Stimulated activated naive CD4-positive, alpha-beta T cell (primary cell): ENCODE results near the gene WNT6.
A peak's percentile ranks its signal among the peaks of the same experiment; 100 is the strongest.

Source experiments
- DNase-seq, 6 experiments: peaks; one replicate each; lab custom pipeline; 2025; lab: John Stamatoyannopoulos, UW

WNT6 gene

GRCh38 chr2:218877891-218878290 lies 18.3 kb downstream of the WNT6 start:
- DNase-seq, result no peak

GRCh38 chr2:218878486-218878885 lies 18.9 kb downstream of the WNT6 start:
- no peak for DNase-seq

GRCh38 chr2:218878926-218879761 lies 19.5 kb downstream of the WNT6 start:
- DNase-seq, result no peak

- DNase-seq, result peak in 1 of 6 experiments; percentile 50
These were observed 20.1 kb downstream of the WNT6 start for GRCh38 chr2:218879776-218880101.

- DNase-seq, result peak; percentile 73 to 86 (median 78)
These were observed 20.7 kb downstream of the WNT6 start, which contains the start of gene WNT10A for GRCh38 chr2:218880102-218880858. TSS of gene WNT10A (plus strand) at chr2:218880852. CDS start at chr2:218880996, 144 bp downstream.

- no peak for DNase-seq
These were observed 21.4 kb downstream of the WNT6 start for GRCh38 chr2:218880859-218881594.

GRCh38 chr2:218881744-218882460 lies 22.3 kb downstream of the WNT6 start:
- no peak for DNase-seq

- no peak for DNase-seq
These were observed 22.8 kb downstream of the WNT6 start for GRCh38 chr2:218882461-218882816.

GRCh38 chr2:218882866-218883366 lies 23.3 kb downstream of the WNT6 start:
- DNase-seq, result no peak

- DNase-seq, result peak in 3 of 6 experiments; percentile 15 to 50 (median 16)
These were observed 24.2 kb downstream of the WNT6 start for GRCh38 chr2:218883491-218884490.

- no peak for DNase-seq
These were observed 24.9 kb downstream of the WNT6 start for GRCh38 chr2:218884519-218884918.

GRCh38 chr2:218885981-218886947 lies 26.7 kb downstream of the WNT6 start:
- no peak for DNase-seq

- no peak for DNase-seq
These were observed 27.5 kb downstream of the WNT6 start for GRCh38 chr2:218887079-218887478.

GRCh38 chr2:218888341-218888740 lies 28.7 kb downstream of the WNT6 start:
- DNase-seq, result no peak

- no peak for DNase-seq
These were observed 30.3 kb downstream of the WNT6 start for GRCh38 chr2:218889937-218890336.

- no peak for DNase-seq
These were observed 30.8 kb downstream of the WNT6 start for GRCh38 chr2:218890369-218890768.

GRCh38 chr2:218891275-218892135 lies 31.9 kb downstream of the WNT6 start:
- no peak for DNase-seq

GRCh38 chr2:218892693-218893348 lies 33.2 kb downstream of the WNT6 start:
- peak; percentile 76 to 97 (median 85) for DNase-seq
